Vagina (tissue), 2 donors: Measurements from ENCODE around the gene PTTG1IP2.

Experiments used
- CTCF ChIP-seq, 3 experiments: fragments of 450-650 bp in 2 of 3; fragments of 200-600 bp in 1 of 3; sonication (generic) in 1 of 3; IDR thresholded peaks; one replicate each; pipeline ENCODE4 v1.5.1; 2017 to 2019; ENCODE audit warnings: antibody characterized with exemption in 3 of 3, mild to moderate bottlenecking in 2 of 3, moderate library complexity in 2 of 3
- POLR2A ChIP-seq, 2 donors: fragments of 450-650 bp; IDR thresholded peaks; one replicate each; pipeline ENCODE4 v1.6.1; 2017; ENCODE audit warnings: antibody characterized with exemption in 2 of 2, mild to moderate bottlenecking in 2 of 2, moderate library complexity in 2 of 2

DNA sequence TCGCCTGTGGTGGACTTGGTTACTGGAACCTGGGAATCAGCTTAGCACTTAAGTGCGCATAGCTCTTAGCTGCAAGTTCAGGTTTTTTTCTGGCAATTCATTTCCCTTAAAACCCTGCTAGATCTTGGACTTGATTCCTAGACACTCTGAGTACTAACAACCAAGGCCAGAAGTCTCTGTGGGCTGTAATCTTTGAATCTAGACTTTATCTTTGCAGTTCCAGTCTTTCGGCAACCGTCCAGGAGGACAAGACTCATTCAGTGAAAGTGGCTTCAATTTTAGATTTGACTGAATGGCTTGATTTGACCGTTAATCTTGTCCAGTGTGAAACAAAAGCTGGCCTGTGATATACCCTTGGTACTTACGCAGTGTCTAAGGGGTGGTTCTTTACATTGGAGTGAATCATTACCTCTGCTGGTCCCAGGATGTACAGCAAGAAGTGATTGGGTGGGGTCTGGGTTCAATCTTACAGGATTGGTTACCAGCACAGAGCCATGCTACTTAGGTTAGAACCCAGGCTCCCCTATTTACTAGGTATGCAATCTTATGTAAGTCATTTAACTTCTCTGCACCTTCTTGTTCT, 16.4 kb downstream of the PTTG1IP2 start:
- TF ChIP-seq CTCF (IDR thresholded peaks at IDR 0.05), result no peak
- TF ChIP-seq POLR2A (IDR thresholded peaks at IDR 0.05), result no peak
